GM10266 (cell line): ENCODE measurements around the gene DDX55.
"Not testable (repeated sequence)": the region's sequence is repeated elsewhere in the genome, so short reads cannot be mapped to it uniquely, and the experiment has no call there.

Experiments
- DNase-seq: peaks from one replicate; pipeline ENCODE4 v3.0.0; 2012; ENCODE audit errors: extremely low spot score
- CTCF ChIP-seq: IDR thresholded peaks from 2 replicates; pipeline ENCODE4 v1.5.1; 2012; ENCODE audit warnings: mild to moderate bottlenecking, low read depth; ENCODE audit not compliant: control insufficient read depth, insufficient read depth; ENCODE audit errors: missing control alignments

DDX55 gene

DNA sequence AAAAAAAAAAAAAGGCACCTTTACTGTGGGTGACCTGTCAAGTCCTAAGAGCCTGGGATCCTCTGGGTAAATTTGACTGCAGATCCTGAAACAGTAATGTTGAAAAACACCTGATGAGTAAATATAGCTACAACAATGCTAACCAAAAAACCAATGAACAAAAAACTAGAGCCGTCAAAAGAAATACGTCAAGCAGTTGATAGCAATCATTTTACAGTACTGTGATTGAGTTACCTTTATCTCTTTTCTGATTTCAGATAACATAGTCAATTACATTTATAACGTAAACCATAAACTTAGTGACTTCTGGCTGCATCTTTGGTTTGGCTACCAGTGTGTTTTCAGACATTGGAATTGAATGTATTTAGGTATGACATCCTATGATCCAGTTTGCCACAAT, 23.7 kb upstream of the DDX55 start:
- no peak for DNase-seq
- TF ChIP-seq CTCF: no peak

- not testable (repeated sequence) for DNase-seq
These were observed 23.1 kb upstream of the DDX55 start for GRCh38 chr12:123578829-123579228.

- no peak for TF ChIP-seq CTCF
- DNase-seq: no peak
These were observed 21.1 kb upstream of the DDX55 start for GRCh38 chr12:123580772-123581171.

DNA sequence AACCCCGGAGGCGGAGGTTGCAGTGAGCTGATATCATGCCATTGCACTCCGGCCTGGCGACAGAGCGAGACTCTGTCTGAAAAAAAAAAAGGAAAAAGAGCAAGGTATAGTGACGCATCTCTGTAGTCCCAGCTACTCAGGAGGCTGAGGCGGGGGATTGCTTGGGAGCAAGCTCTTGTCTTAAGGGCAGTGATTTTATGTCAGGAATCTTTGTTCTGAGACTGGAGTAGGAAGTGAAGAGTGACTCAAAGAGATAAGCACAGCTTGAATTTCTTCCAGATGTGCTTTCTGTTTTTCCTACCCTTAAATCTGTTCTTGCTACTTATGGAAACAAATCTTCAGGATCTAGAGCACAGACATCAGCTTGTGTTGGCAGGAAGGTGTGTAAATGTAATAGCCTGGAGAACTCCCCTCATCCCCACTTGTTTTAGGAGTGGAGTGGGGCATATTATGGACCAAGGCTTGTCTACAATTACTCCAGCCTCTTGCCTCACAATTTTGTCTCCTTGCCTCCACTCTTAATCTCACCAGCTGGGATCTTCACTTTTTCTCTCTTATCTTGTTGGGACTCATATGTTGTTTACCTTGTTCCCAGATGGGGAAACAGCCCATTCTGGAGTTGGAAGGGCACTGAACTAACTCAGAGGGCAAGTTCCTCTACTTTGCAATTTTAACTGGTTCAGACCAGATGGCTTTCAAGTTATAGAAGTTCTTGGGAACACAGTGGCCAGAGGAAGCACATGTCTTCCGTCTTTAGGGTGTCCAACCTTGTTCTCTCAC, 10.0 kb upstream of the DDX55 start:
- DNase-seq: no peak
- TF ChIP-seq CTCF: no peak

GRCh38 chr12:123595729-123596128, 6.2 kb upstream of the DDX55 start:
- no peak for DNase-seq
- TF ChIP-seq CTCF: no peak

DNA sequence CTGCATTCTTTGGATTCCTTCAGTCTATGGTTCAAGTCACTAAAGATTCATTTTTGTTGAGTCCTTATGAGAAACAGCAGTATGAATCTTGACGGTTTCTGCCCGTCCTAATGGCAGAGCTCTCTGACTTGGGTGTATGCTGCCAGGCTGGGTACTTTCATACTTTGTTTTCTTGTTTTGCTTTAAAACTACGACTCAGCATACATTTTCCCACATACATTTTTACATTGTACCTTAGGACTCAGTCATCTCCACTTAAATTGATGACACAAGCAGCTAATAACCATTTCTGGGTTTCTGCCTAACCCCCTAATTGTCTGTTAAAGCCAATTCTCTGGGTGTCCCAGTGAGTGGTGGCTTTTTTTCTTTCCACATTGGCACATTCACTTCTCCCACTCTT, 4.8 kb upstream of the DDX55 start:
- DNase-seq: no peak
- TF ChIP-seq CTCF: no peak

DNA sequence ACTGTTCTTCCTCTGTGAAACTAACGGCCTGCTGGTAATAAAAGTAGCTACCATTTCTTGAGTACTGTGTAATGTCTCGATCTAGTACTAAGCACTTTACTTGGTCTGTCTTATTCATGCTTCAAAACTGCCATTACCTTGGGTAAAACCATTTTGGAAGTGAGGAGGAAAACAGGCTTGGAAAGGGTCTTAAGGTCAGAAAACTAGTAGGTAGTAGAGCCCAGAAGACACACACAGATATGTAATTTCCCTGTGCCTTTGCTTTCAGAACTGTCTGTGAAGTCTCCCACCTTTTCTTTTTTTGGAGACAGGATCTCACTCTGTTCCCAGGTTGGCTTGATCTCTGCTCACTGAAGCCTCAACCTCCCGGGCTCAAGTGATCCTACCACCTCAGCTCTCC, 3.4 kb upstream of the DDX55 start:
- TF ChIP-seq CTCF: no peak
- no peak for DNase-seq

DNA sequence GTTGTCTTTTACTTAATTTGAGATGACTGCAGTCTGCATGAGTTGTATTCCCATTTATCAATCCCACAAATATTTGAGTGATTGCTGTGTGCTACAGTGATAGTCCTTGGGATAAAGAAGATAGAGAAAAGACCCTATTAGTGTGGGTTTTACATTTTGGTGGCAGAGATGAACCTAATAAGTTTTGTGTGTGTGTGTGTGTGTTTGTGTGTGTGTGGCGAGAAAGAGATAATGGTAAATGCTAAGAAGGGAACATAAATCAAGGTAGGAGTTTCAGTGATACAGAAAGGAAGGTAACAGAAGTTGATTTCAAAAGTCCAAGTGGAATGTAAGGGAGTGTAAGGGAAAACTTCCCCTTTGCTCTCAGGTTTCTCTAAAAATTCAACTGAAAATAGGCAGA, 2.6 kb upstream of the DDX55 start:
- TF ChIP-seq CTCF: no peak
- no peak for DNase-seq
